LHCN-M2 (cell line): ENCODE data around the gene NT5DC2. TPM values are rescaled to one million over a fixed set of nuclear protein-coding genes. Genes with fewer than 3 reads are reported as not detected.
"Not testable (repeated sequence)": the region's sequence is repeated elsewhere in the genome, so short reads cannot be mapped to it uniquely, and the experiment has no call there.

ENCODE experiments used
- DNase-seq: peaks from one replicate; pipeline ENCODE4 v3.0.0-alpha.2; 2012; ENCODE audit warnings: low read depth
- total RNA-seq: library from RNA; depleted of rRNA; stranded (reverse); fragments of >200 nt; gene quantifications from 2 replicates; pipeline ENCODE4 v1.2.3, GENCODE V29; 2014

The NT5DC2 gene
- total RNA-seq, 1 experiment from 2014 or later: 133 TPM

- no peak for DNase-seq
Observed at GRCh38 chr3:52537726-52538421, 4.2 kb upstream of the NT5DC2 start.

DNA sequence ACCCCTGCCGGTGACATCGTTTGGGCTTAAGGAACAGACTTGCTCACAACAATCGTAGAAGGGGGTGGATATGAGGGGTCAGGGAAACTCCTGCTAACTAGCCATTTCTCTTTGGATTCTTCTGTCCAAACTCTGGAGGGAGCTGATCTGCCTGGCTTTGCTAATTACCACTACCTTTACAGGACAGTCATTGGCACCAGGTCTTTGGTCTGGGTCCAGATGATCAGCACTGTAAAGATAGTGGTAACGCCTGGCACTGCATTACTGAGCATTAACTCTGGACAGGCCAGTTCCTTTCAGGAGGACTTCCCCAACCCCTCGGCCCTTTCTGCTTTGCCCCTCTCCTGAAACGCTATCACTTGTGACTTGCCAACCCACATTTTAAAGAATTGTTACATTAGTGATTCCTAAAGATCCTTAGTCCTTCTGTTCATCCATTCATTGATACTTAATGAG lies 3.5 kb upstream of the NT5DC2 start:
- DNase-seq: no peak

- peak; percentile 98 for DNase-seq
Observed at GRCh38 chr3:52536369-52537164, 2.9 kb upstream of the NT5DC2 start, which contains the start of gene UQCC5. TSS of gene UQCC5 (plus strand) at chr3:52536605. CDS start at chr3:52536756, 151 bp downstream.

DNA sequence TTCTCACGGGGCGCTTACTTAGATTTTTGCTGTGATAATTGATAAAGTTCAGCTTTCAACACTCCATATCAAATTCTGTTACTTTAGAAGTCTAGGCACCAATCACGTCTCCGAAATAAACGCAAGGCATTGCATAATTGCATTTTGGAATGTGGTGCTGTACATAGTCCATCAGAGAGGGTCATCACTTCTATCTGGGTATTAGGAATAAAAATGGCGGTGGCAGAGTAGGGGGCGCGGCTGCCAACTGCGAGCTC lies 2.4 kb upstream of the NT5DC2 start:
- DNase-seq: no peak

DNA sequence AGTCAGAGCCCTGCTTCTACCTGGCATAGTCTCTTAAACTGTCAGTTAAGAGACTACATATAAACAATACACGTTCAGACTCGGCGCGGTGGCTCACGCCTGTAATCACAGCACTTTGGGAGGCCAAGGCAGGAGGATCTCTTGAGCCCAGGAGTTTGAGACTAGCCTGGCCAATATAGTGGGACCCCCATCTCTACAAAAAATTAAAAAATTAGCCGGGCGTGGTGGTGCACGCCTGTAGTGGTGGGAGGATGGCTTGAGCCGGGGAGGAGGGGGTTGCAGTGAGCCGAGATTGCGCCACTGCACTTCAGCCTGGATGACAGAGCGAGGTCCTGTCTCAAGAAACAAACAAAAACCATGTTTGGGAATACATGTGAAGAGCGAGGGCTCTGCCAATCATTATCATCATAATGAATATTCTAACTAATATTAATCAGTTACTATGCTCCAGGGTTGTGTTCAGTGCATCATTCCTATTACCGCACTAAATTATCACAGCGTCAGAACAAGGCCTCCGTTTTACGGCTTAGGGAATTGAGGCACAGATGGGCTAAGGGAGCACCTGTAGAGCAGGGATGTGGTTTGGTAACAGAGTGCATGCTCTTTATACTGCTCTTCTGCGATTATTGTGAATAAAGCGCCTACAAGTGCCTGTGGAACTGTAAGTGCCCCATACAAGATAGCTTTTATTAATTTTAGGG lies 1.9 kb upstream of the NT5DC2 start:
- no peak for DNase-seq

DNA sequence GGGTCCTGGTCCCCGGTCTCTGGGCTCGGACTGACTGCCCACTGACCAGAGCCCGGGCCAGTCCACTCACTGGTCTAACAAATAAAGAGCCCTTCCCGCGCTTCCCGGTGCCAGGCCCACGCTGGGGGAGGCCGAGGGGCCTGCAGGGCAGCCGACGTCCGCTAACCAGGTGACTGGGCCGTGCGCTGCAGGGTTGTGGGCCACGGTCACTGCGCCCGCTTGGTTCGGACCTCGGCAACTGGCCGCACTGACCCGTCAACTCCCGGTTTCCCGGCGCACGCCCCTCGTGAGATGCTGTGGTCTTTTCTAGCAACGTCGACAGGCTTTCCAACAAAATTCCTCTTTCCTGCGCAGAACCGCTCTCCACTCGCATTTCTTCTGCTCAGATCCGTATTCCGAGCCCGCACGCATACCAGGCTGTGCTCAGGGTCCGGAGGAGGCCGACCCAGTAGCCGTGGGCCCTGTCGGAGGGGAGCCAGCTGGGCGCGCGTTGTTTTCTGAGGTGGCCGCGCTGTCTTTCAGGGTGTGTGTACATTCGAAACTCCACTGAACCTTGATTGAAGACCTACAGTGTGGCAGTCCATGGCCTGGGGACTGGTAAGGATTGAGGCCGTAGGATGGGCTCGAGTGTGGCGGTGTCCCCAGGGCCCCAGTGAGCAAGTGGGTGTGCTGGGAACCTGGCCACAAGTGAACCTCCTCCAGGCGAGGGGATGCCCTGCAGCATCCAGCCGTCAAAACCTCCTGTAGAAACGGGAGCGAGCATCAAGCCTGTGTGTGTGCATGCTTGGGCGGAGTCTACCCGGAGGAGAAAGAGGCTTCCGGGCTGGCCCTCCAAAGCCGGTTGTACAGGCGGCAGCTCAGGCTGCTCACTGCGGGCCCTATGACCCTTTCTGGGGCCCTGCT lies 875 bp upstream of the NT5DC2 start:
- no peak for DNase-seq

DNA sequence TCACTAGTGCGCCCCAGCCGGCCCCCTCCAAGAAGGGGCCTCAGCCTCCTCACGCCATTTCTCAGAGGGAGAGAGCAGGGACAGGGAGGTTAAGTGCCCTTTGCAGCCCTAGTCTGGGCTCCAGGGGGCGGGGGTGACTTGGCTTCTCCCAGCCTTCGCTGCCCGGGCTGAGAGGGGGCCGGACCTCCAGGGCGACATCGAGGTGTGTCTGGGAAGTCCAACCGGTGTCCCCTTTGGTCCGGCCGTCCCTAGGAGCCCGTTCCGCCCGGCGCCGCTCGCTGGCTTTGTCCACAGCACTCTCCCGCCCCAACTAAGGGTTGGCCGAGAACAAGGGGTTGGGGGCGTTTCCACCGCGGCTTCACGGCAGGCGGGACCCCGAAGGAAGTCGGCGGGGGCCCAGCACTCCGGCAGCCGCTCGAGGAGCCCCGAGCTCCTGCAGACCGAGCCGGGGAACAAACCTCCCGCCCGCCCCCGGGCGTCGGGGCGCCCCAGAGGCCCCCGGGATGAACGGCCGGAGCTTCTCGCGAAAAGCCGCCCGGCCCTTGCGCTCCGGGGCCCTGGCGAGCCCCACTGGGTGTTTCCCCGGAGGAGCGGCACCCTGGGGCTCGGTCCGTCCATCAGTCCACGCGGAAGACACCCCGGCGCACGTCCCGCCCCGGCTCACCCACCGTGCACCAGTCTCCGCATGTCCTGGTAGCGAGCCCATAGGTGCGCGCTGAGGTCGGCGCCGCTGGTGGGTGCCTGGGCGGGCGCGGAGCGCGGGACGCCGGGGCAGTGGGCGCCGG lies 627 bp downstream of the NT5DC2 start:
- no peak for DNase-seq

DNA sequence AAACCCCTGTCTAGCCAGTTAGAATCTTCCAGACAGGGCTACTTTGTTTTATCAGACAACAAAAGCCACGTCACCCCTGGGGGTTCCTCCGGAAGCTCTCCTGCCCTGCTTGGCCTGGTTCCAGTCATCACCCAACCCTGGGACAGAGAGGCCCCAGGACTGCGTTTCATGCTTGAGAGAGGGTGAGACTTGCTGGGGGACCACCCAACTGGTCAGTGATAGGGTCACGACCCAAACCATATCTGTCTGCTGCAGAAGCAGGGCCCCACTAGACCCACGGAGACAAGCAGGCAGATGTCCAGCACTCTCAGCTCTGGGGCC lies 1.2 kb downstream of the NT5DC2 start:
- no peak for DNase-seq

- DNase-seq: no peak
Observed at GRCh38 chr3:52531860-52532516, 1.7 kb downstream of the NT5DC2 start.

- DNase-seq: no peak
Observed at GRCh38 chr3:52530918-52531826, 2.5 kb downstream of the NT5DC2 start.

GRCh38 chr3:52529376-52530333 lies 4.0 kb downstream of the NT5DC2 start:
- DNase-seq: no peak

GRCh38 chr3:52528586-52529375 lies 4.9 kb downstream of the NT5DC2 start:
- DNase-seq: no peak

DNA sequence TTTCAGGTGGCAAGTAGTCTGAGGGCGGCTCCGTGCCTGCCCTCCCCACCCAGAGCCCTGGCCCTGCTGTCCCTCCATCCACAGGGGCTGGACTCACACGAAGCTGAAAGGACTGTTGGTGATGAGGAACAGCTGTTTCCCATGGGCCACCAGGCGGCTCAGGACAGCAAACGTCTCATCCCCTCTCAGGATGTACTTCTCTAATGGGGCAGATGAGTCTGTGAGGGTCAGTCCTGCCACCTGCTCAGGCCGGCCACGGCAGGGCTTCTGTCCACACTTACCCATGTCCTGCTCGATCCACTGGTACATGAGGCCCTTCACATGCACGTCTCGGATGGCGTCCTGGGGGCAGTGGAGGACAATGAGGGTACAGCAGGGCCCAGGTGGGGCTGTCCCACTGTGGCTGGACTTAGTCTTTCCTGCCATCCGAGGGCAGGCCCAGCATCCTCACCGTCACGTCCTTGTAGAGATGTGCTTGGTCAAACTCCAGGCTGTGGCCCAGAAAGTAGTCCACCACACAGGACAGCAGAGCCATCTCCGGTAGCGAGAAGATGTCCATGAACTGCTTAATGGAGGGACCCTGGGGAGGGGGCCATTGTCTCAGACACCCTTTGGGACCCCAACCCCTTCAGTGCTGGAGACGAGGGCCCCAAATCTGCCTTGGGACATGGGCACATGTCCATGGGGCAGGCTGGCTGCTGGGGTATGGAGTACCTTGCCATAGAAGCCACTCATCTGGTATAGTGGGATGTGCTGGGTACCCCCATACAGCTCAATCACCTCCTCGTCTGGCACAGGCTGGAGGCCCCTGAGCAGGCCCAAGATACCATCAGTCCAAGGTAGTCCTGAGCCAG lies 5.7 kb downstream of the NT5DC2 start:
- no peak for DNase-seq

GRCh38 chr3:52527039-52527731 lies 6.5 kb downstream of the NT5DC2 start:
- DNase-seq: peak; percentile 23

GRCh38 chr3:52526671-52527038 lies 7.0 kb downstream of the NT5DC2 start:
- DNase-seq: not testable (repeated sequence)
